Gastroesophageal sphincter (tissue), 3 donors: Measurements from ENCODE around the gene ZEB1.

Experiments
- CTCF ChIP-seq, 4 experiments: fragments of 200-600 bp in 2 of 4; fragments of 450-650 bp in 2 of 4; sonication (generic) in 1 of 4; IDR thresholded peaks; one replicate each; pipeline ENCODE4 v1.5.1; 2017 to 2019; ENCODE audit warnings: antibody characterized with exemption in 4 of 4, mild to moderate bottlenecking in 2 of 4, moderate library complexity in 2 of 4
- EP300 ChIP-seq: sonication (generic); formaldehyde crosslinking; IDR thresholded peaks from one replicate; pipeline ENCODE4 v1.6.1; 2017; ENCODE audit warnings: antibody characterized with exemption, mild to moderate bottlenecking
- POLR2A ChIP-seq, 2 donors: fragments of 450-650 bp; IDR thresholded peaks; one replicate each; pipeline ENCODE4 v1.6.1; 2017; ENCODE audit warnings: antibody characterized with exemption in 2 of 2, mild to moderate bottlenecking in 2 of 2, moderate library complexity in 1 of 2

GRCh38 chr10:31362023-31362641 lies 43.1 kb downstream of the ZEB1 start:
- TF ChIP-seq EP300 (no peak), CTCF (IDR thresholded peaks at IDR 0.05) (no peak), POLR2A (IDR thresholded peaks at IDR 0.05) (no peak)
